Astrocyte (in vitro differentiated cells and primary cell): Measurements from ENCODE around the gene PNPLA1.

ENCODE experiments used
- EZH2 ChIP-seq: IDR thresholded peaks from 2 replicates; pipeline ENCODE4 v1.6.1; 2012; ENCODE audit warnings: mild to moderate bottlenecking, low read length, inconsistent platforms; ENCODE audit not compliant: insufficient read depth
- TF ChIP-seq, protein P1 (sequence below): IDR thresholded peaks from 2 replicates; pipeline ENCODE4 v1.5.1; 2011; ENCODE audit warnings: low read depth, mild to moderate bottlenecking, inconsistent platforms, low read length, moderate library complexity; ENCODE audit not compliant: insufficient read depth

DNA sequence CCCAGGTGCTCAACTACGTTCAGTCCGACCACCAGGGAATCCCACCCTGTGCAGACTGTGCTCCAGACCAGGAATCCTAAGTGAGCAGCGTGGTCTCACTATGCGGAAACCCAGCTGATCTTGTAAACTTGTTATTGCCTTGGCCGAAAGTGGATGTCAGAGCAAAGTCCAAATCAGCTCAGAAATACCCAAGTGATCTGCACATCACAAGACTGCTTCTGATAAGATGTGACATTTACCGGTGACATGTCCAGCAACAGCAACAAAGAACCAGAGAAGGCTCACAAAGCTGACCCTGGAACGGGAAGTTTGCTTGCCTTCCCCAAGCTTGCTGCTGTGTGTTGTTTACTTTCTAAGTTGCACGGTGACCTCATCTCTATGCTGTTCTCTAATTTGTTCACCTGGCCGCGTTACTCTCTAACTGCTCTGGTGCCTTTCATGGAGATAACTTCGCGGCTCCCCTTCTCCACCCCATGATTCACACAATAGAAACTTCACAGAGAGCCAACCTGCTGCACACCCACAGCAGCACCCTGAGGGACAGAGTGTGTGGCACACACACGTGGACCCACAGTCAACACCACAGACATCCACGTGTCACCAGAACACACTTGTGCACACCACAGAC lies 65.1 kb downstream of the PNPLA1 start:
- TF ChIP-seq, protein P1, sequence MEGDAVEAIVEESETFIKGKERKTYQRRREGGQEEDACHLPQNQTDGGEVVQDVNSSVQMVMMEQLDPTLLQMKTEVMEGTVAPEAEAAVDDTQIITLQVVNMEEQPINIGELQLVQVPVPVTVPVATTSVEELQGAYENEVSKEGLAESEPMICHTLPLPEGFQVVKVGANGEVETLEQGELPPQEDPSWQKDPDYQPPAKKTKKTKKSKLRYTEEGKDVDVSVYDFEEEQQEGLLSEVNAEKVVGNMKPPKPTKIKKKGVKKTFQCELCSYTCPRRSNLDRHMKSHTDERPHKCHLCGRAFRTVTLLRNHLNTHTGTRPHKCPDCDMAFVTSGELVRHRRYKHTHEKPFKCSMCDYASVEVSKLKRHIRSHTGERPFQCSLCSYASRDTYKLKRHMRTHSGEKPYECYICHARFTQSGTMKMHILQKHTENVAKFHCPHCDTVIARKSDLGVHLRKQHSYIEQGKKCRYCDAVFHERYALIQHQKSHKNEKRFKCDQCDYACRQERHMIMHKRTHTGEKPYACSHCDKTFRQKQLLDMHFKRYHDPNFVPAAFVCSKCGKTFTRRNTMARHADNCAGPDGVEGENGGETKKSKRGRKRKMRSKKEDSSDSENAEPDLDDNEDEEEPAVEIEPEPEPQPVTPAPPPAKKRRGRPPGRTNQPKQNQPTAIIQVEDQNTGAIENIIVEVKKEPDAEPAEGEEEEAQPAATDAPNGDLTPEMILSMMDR = no peak
- TF ChIP-seq EZH2 = no peak
